HepG2 (cell line): ENCODE measurements around the gene CCDC69. TPM values are rescaled to one million over a fixed set of nuclear protein-coding genes. Genes with fewer than 3 reads are reported as not detected.
"Not testable (repeated sequence)": the region's sequence is repeated elsewhere in the genome, so short reads cannot be mapped to it uniquely, and the experiment has no call there.

Source experiments
- ATAC-seq: fragments of 200-7000 bp; cut with Tn5 transposase; 3 replicates; pipeline ENCODE4 v1.9.1; 2020; ENCODE audit warnings: mild to moderate bottlenecking, moderate library complexity
- BruUV-seq: library from RNA; stranded (reverse); fragments of 400-500 nt; replicated peaks from 2 replicates; lab custom pipeline; 2021; lab: Mats Ljungman, UMichigan
- CTCF ChIA-PET: fragments of 300-600 bp; formaldehyde crosslinking; extraction: SDS; loops from one replicate; lab custom pipeline; 2021; ENCODE audit warnings: low total read pairs, inconsistent platforms, low intra/inter-chr PET ratio; lab: Yijun Ruan, JAX
- POLR2A ChIA-PET: fragments of 350-600 bp; sonication (Branson Sonifier 250); formaldehyde crosslinking; loops from one replicate; lab custom pipeline; 2020; ENCODE audit warnings: antibody characterized with exemption, inconsistent platforms; lab: Yijun Ruan, JAX
- DNase-seq: peaks from one replicate; pipeline ENCODE4 v3.0.0-alpha.2; 2015; ENCODE audit warnings: low spot score
- FAIRE-seq: peaks from 3 replicates; lab custom pipeline; 2011; peaks lifted over from hg19 to GRCh38; lab: Jason Lieb, UNC
- H2AFZ ChIP-seq: one replicate; pipeline ENCODE4 v1.6.1; 2011; ENCODE audit warnings: low read length, inconsistent platforms
- H3K27ac ChIP-seq: fragments of 300-600 bp; 3 replicates; pipeline ENCODE4 v1.8.0; 2011; ENCODE audit warnings: mixed run types, mild to moderate bottlenecking, mixed read lengths, low read length, inconsistent platforms; ENCODE audit not compliant: insufficient read depth; ENCODE audit errors: extremely low read length
- H3K27me3 ChIP-seq, 2 experiments: fragments of 200-600 bp in 1 of 2; 2 replicates in 1 of 2; 3 replicates in 1 of 2; pipeline versions ENCODE4 v1.6.0 to v1.8.0; 2011; ENCODE audit warnings: low read length in 2 of 2, mild to moderate bottlenecking in 2 of 2, moderate library complexity in 2 of 2, inconsistent platforms in 1 of 2; ENCODE audit not compliant: insufficient read depth in 2 of 2, control insufficient read depth in 1 of 2
- H3K36me3 ChIP-seq, 2 experiments: fragments of 200-600 bp in 1 of 2; replicated peaks in 1 of 2; 2 replicates in 1 of 2; 3 replicates in 1 of 2; pipeline versions ENCODE4 v1.5.1 to v1.8.0; 2011; ENCODE audit warnings: low read length in 2 of 2, inconsistent platforms in 1 of 2; ENCODE audit not compliant: insufficient read depth in 2 of 2, control insufficient read depth in 1 of 2
- H3K4me1 ChIP-seq: 2 replicates; pipeline ENCODE4 v1.5.1; 2012; ENCODE audit warnings: low read length, inconsistent platforms; ENCODE audit not compliant: insufficient read depth
- H3K4me2 ChIP-seq: 2 replicates; pipeline ENCODE4 v1.6.0; 2011; ENCODE audit warnings: low read depth, low read length, inconsistent platforms
- H3K4me3 ChIP-seq, 3 experiments: fragments of 200-600 bp in 1 of 3; sonication (generic), shearing (Covaris generic) in 1 of 3; replicated peaks in 1 of 3; 2 replicates each; pipeline ENCODE4 v1.5.1; 2011 to 2016; ENCODE audit warnings: low read length in 3 of 3, inconsistent platforms in 2 of 3, low read depth in 2 of 3, mild to moderate bottlenecking in 2 of 3, control low read depth in 1 of 3, mixed read lengths in 1 of 3; ENCODE audit not compliant: insufficient read depth in 1 of 3
- H3K79me2 ChIP-seq: one replicate; pipeline ENCODE4 v1.6.1; 2011; ENCODE audit warnings: low read length, inconsistent platforms; ENCODE audit not compliant: insufficient read depth
- H3K9ac ChIP-seq: 2 replicates; pipeline ENCODE4 v1.6.0; 2011; ENCODE audit warnings: mild to moderate bottlenecking, low read depth, low read length, inconsistent platforms; ENCODE audit not compliant: insufficient read depth
- H3K9me3 ChIP-seq: 2 replicates; pipeline ENCODE4 v1.5.1; 2012; ENCODE audit warnings: mild to moderate bottlenecking, low read length
- H4K20me1 ChIP-seq: 2 replicates; pipeline ENCODE4 v1.6.0; 2011; ENCODE audit warnings: inconsistent platforms, mild to moderate bottlenecking, low read length, moderate library complexity; ENCODE audit not compliant: insufficient read depth
- BCL6 ChIP-seq: IDR thresholded peaks from 2 replicates; pipeline ENCODE4 v1.6.1; 2016; ENCODE audit warnings: missing genetic modification reagents, missing compliant biosample characterization
- GFI1 ChIP-seq: sonication (generic); formaldehyde crosslinking; IDR thresholded peaks from 2 replicates; pipeline ENCODE4 v1.5.0; 2020; ENCODE audit warnings: missing genetic modification reagents, mild to moderate bottlenecking, borderline replicate concordance
- KDM5A ChIP-seq: fragments of 200-600 bp; sonication (generic); IDR thresholded peaks from 2 replicates; pipeline ENCODE4 v1.7.0; 2018; ENCODE audit warnings: antibody characterized with exemption, mild to moderate bottlenecking, low read length, borderline replicate concordance
- NBN ChIP-seq: fragments of 450-650 bp; conservative IDR thresholded peaks from 2 replicates; pipeline ENCODE4 v1.6.1; 2017
- NR2F1 ChIP-seq, 2 experiments: fragments of 450-650 bp in 1 of 2; formaldehyde crosslinking in 1 of 2; IDR thresholded peaks; 2 replicates each; pipeline versions ENCODE4 v1.5.0 to v1.6.1; 2016 to 2020; ENCODE audit warnings: mild to moderate bottlenecking in 1 of 2, missing compliant biosample characterization in 1 of 2, missing genetic modification reagents in 1 of 2, moderate library complexity in 1 of 2
- RAD21 ChIP-seq: fragments of 450-650 bp; formaldehyde crosslinking; IDR thresholded peaks from 2 replicates; pipeline ENCODE4 v1.5.0; 2020; ENCODE audit warnings: mild to moderate bottlenecking
- RBAK ChIP-seq: sonication (generic); formaldehyde crosslinking; IDR thresholded peaks from 2 replicates; pipeline ENCODE4 v1.5.1; 2020; ENCODE audit warnings: mild to moderate bottlenecking, missing genetic modification reagents
- RNF219 ChIP-seq: sonication (generic); formaldehyde crosslinking; IDR thresholded peaks from 2 replicates; pipeline ENCODE4 v1.5.0; 2020; ENCODE audit warnings: mild to moderate bottlenecking, missing genetic modification reagents
- STAG1 ChIP-seq: sonication (generic); formaldehyde crosslinking; IDR thresholded peaks from 2 replicates; pipeline ENCODE4 v1.4.0; 2020; ENCODE audit warnings: missing genetic modification reagents
- TBP ChIP-seq: sonication (generic); formaldehyde crosslinking; IDR thresholded peaks from 2 replicates; pipeline ENCODE4 v1.5.0; 2020; ENCODE audit warnings: missing genetic modification reagents
- WIZ ChIP-seq: sonication (generic); formaldehyde crosslinking; IDR thresholded peaks from 2 replicates; pipeline ENCODE4 v1.5.1; 2020; ENCODE audit warnings: mild to moderate bottlenecking, missing genetic modification reagents
- YEATS2 ChIP-seq: sonication (generic); formaldehyde crosslinking; IDR thresholded peaks from 2 replicates; pipeline ENCODE4 v1.4.0; 2020; ENCODE audit warnings: missing genetic modification reagents, borderline replicate concordance
- ZBTB42 ChIP-seq: sonication (generic); formaldehyde crosslinking; IDR thresholded peaks from 2 replicates; pipeline ENCODE4 v1.5.0; 2020; ENCODE audit warnings: mild to moderate bottlenecking, missing genetic modification reagents
- WGBS: methylation state at CpG from one replicate; pipeline ENCODE4 v1.1.6; 2017; ENCODE audit warnings: low lambda C conversion rate; 5-methylcytosine and 5-hydroxymethylcytosine counted together
- in situ Hi-C: cut with HindIII; loops from 2 replicates; pipeline ENCODE4 v1.10.0; 2017; ENCODE audit warnings: low pct_unique_long_range_greater_than_20kb; ENCODE audit not compliant: extremely low pct_ligation_motif_present
- intact Hi-C: fragments of 100-400 bp; cut with micrococcal nuclease; formaldehyde crosslinking; loops from one replicate; pipeline ENCODE4 v1.10.0; 2022; ENCODE audit not compliant: unreplicated experiment
- polyA plus RNA-seq, 8 experiments: library from polyadenylated mRNA; depleted of rRNA in 3 of 8; stranded (reverse) in 7 of 8; unstranded in 1 of 8; fragments of >200 nt; fragmentation: Illumina TruSeq in 4 of 8; extraction: Trizol in 4 of 8; gene quantifications; 2 replicates each; pipeline versions ENCODE4 v1.2.1 to v1.2.3, GENCODE V29; 2011 to 2016; ENCODE audit warnings: low read depth in 4 of 8, missing spikeins in 1 of 8, mixed read lengths in 1 of 8; ENCODE audit not compliant: insufficient read depth in 1 of 8
- total RNA-seq, 5 experiments: library from RNA; depleted of rRNA; stranded (reverse); fragments of >200 nt; fragmentation: Illumina TruSeq; extraction: Trizol; gene quantifications; 2 replicates each; pipeline ENCODE4 v1.2.3, GENCODE V29; 2016; ENCODE audit warnings: low read depth in 1 of 5

Gene CCDC69
- total and polyA plus RNA-seq, 2 of the 13 experiments (the other 11 are each of a cell fraction or from before 2014, with no cell fraction given), result 12.2 to 45.2 TPM

- Histone ChIP-seq H3K27me3 (peaks cover 2 to 14% of the 10 kb centered on the region in 2 experiments; a peak in 2 of 5 replicates), H3K4me1 (peaks cover 38% of the 10 kb centered on the region)
- H3K36me3 ChIP-seq, DNase-seq, intact Hi-C loops, ATAC-seq, H3K79me2 ChIP-seq, H3K9ac ChIP-seq, H3K4me3 ChIP-seq, H4K20me1 ChIP-seq, H3K9me3 ChIP-seq, H2AFZ ChIP-seq, BruUV-seq, FAIRE-seq, H3K27ac ChIP-seq, H3K4me2 ChIP-seq: not testable (repeated sequence)
- ChIA-PET POLR2A (interaction anchor here (1.1 kb wide), 1 partner anchor 10 kb away, joined by 6 read pairs; no protein-coding TSS in a partner anchor), CTCF (interaction anchor here (2.0 kb wide), 1 partner anchor 114 kb away, joined by 19 read pairs; no protein-coding TSS in a partner anchor)
- WGBS, result 19% methylated on average over 8 of the region's 10 CpGs
- in situ Hi-C loops, result loop anchor here (10.0 kb wide), 1 partner anchor 196 kb away; no protein-coding TSS in a partner anchor
Measured at GRCh38 chr5:151240268-151240835, 16.5 kb upstream of the CCDC69 start.

GRCh38 chr5:151239237-151239861 is 15.5 kb upstream of the CCDC69 start:
- ChIA-PET POLR2A (interaction anchor here (1.1 to 1.8 kb wide), 4 partner anchors 12 to 113 kb away, joined by 4 to 8 read pairs (median 6); partner anchors contain the start of genes CCDC69 and GM2A), CTCF (interaction anchor here (1.2 to 2.0 kb wide), 2 partner anchors 75 to 113 kb away, joined by 6 to 19 read pairs; no protein-coding TSS in a partner anchor)
- Histone ChIP-seq H3K27me3 (peaks cover 2 to 14% of the 10 kb centered on the region in 2 experiments; a peak in 2 of 5 replicates), H3K79me2 (no peaks in the 10 kb centered on the region), H3K36me3 (no peaks in the 10 kb centered on the region), H3K9ac (no peak overlapping the region), H3K4me3 (peak overlapping the region; percentile 35 to 68 (median 37); a peak in 5 of 6 replicates), H3K9me3 (no peaks in the 10 kb centered on the region), H3K27ac (no peak overlapping the region), H3K4me1 (peaks cover 47% of the 10 kb centered on the region), H3K4me2 (peak overlapping the region; percentile 79), H2AFZ (no peak overlapping the region), H4K20me1 (no peaks in the 10 kb centered on the region)
- intact Hi-C loops (loop anchor here (1.0 kb wide), 2 partner anchors 75 to 113 kb away; no protein-coding TSS in a partner anchor), in situ Hi-C loops (loop anchor here (10.0 kb wide), 1 partner anchor 115 kb away; no protein-coding TSS in a partner anchor)
- peak; percentile 63 for DNase-seq
- WGBS, result 15% methylated on average over 17 of the region's 17 CpGs
- peak; percentile 60 for FAIRE-seq
- ATAC-seq, result peak; percentile 69
- BruUV-seq, result no TSS peak
- TF ChIP-seq KDM5A (no peak), RBAK (CRISPR knock-in tag) (no peak), YEATS2 (CRISPR knock-in tag) (no peak), TBP (CRISPR knock-in tag) (no peak), STAG1 (peak; percentile 76), RAD21 (peak; percentile 81), NBN (no peak), NR2F1 (CRISPR knock-in tag; IDR thresholded peaks at IDR 0.05) (no peak), WIZ (CRISPR knock-in tag) (no peak), BCL6 (0 out of 2 replicates have a peak, but pooled peaks have one; percentile 11), RNF219 (no peak), GFI1 (CRISPR knock-in tag) (0 out of 2 replicates have a peak, but pooled peaks have one; percentile 32), ZBTB42 (CRISPR knock-in tag) (peak; percentile 58; the same call in 1 of the 2 replicates)
